Osteocyte (in vitro differentiated cells): ENCODE measurements around the gene RBMS3. TPM values are rescaled to one million over a fixed set of nuclear protein-coding genes. Genes with fewer than 3 reads are reported as not detected.
"Not testable (repeated sequence)": the region's sequence is repeated elsewhere in the genome, so short reads cannot be mapped to it uniquely, and the experiment has no call there.

ENCODE experiments used
- DNase-seq: peaks from one replicate; pipeline ENCODE4 v3.0.0; 2021; ENCODE audit warnings: mixed read lengths; ENCODE audit not compliant: unreplicated experiment; ENCODE audit errors: extremely low spot score
- H3K27ac Mint-ChIP-seq: one replicate; pipeline ENCODE4 v1.8.0; 2021; ENCODE audit warnings: mild to moderate bottlenecking, mixed read lengths; ENCODE audit not compliant: unreplicated experiment
- H3K27me3 Mint-ChIP-seq: one replicate; pipeline ENCODE4 v1.8.0; 2021; ENCODE audit warnings: mixed read lengths; ENCODE audit not compliant: unreplicated experiment
- H3K36me3 Mint-ChIP-seq: one replicate; pipeline ENCODE4 v1.8.0; 2021; ENCODE audit warnings: mixed read lengths; ENCODE audit not compliant: unreplicated experiment
- H3K4me1 Mint-ChIP-seq: one replicate; pipeline ENCODE4 v1.8.0; 2021; ENCODE audit warnings: mixed read lengths; ENCODE audit not compliant: unreplicated experiment
- H3K4me3 Mint-ChIP-seq: one replicate; pipeline ENCODE4 v1.8.0; 2021; ENCODE audit warnings: mild to moderate bottlenecking, moderate library complexity, mixed read lengths; ENCODE audit not compliant: unreplicated experiment
- H3K9me3 Mint-ChIP-seq: one replicate; pipeline ENCODE4 v1.8.0; 2021; ENCODE audit warnings: mixed read lengths; ENCODE audit not compliant: unreplicated experiment
- total RNA-seq: library from RNA; stranded (reverse); gene quantifications from 2 replicates; pipeline ENCODE4 v1.2.1, GENCODE V29; 2021
- TF ChIP-seq, protein P1 (sequence below): fragments of 200-600 bp; sonication (generic); IDR thresholded peaks from 2 replicates; pipeline ENCODE4 v1.5.0; 2021; ENCODE audit warnings: antibody characterized with exemption, mild to moderate bottlenecking, moderate library complexity

Gene RBMS3
- total RNA-seq, 1 donor from 2014 or later, result 64.2 TPM

DNA sequence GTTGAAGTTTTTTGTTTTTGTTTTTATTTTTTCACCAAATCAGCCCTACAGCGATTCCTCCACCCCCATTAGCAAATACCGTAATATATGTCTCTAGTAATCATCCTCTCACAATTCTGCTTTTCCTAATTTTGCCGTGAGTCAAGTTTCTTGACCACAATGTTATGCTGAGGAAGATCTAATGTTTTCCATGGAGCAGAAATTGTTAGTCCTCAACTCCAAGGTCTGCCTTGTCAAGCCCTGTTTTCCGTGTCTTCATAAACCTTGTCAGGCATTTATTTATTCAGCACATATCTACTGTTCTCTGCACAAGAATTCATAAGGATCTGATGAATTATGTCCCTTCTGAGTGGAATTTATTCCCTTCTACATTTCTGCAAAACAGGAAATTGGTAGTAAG lies 372.8 kb downstream of the RBMS3 start:
- Mint-ChIP-seq H3K4me3 (no peak overlapping the region), H3K36me3 (no peaks in the 10 kb centered on the region), H3K27ac (peak overlapping the region; percentile 60), H3K9me3 (no peaks in the 10 kb centered on the region), H3K27me3 (no peaks in the 10 kb centered on the region), H3K4me1 (peaks cover 47% of the 10 kb centered on the region)
- TF ChIP-seq, protein P1, sequence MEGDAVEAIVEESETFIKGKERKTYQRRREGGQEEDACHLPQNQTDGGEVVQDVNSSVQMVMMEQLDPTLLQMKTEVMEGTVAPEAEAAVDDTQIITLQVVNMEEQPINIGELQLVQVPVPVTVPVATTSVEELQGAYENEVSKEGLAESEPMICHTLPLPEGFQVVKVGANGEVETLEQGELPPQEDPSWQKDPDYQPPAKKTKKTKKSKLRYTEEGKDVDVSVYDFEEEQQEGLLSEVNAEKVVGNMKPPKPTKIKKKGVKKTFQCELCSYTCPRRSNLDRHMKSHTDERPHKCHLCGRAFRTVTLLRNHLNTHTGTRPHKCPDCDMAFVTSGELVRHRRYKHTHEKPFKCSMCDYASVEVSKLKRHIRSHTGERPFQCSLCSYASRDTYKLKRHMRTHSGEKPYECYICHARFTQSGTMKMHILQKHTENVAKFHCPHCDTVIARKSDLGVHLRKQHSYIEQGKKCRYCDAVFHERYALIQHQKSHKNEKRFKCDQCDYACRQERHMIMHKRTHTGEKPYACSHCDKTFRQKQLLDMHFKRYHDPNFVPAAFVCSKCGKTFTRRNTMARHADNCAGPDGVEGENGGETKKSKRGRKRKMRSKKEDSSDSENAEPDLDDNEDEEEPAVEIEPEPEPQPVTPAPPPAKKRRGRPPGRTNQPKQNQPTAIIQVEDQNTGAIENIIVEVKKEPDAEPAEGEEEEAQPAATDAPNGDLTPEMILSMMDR, result no peak
- DNase-seq, result no peak

DNA sequence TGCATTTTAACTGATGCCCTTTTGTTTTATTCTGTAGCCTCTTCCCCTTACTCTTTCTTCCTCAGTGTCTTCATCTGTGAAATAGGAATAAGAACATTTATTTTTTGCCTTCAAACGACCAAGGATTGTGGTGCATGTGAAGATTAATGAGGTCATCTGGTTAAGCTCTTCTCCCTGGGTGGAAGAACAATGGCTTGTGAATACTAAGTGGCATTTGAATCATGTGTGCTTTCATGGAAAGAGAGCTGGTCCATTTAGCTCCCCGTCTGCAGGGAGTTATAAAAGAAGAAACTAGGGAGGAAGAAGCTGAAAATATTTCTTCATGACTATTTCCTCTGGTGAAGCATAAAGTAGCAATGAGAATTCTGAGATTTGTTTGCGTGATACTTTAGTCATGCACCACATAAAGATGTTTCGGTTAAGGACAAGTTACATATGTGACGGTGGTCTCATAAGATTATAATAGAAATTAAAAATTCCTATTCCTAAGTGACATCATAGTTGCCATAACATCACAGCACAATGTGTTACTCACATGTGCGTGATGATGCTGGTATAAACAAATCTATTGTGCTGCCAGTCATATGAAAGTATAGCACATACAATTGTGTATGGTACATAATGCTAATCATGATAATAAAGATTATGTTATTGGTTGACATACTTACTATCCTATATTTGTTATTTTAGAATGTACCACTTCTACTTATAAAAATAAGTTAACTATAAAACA lies 374.3 kb downstream of the RBMS3 start:
- TF ChIP-seq, protein P1, result no peak
- DNase-seq, result no peak
- Mint-ChIP-seq H3K36me3 (no peaks in the 10 kb centered on the region), H3K27me3 (no peaks in the 10 kb centered on the region), H3K4me1 (peaks cover 32% of the 10 kb centered on the region), H3K9me3 (peaks cover 5% of the 10 kb centered on the region), H3K4me3 (no peak overlapping the region), H3K27ac (no peak overlapping the region)

DNA sequence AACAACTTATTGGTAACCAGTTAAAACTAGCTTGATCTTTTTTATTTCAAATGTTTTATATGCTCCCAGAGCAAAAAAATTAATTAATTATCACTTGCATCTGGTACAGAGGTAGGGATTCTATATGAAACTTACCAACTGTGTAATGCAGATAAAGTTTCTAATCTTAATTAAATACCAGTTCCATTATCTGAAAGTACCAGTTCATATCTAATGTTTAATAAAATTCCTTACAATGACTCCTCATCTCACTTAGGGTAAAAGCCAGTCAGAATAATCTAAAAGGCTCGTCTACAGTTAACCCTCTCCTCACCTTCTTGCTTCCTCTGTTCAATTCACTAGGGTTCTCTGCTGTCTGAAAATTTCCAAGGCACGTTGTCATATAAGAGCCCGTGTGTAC lies 384.8 kb downstream of the RBMS3 start:
- DNase-seq, result no peak
- TF ChIP-seq, protein P1, result no peak
- Mint-ChIP-seq H3K9me3 (no peaks in the 10 kb centered on the region), H3K36me3 (peaks cover 8% of the 10 kb centered on the region), H3K4me3 (no peak overlapping the region), H3K27me3 (no peaks in the 10 kb centered on the region), H3K27ac (no peak overlapping the region), H3K4me1 (no peaks in the 10 kb centered on the region)

DNA sequence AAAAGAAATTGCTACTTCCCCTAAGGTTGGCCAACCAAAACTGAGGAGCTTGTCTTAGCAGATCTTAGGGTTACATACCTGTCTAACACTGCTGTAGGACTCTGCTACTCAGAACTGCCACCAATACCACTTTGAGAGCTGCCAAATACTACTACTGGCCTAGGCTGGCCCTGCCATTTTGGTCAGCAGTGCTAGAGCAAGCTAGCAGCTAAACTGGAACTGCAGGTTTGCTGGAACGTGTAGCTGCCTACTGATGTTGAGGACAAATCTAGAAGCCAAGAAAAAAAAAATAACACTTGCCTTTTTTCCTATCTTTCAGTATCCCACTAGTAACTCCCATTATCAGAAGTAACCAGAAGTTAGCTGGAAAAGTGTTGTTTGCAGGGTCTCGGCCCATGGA lies 387.4 kb downstream of the RBMS3 start:
- H3K27ac Mint-ChIP-seq, result no peak overlapping the region
- H3K9me3 Mint-ChIP-seq, result peaks cover 8% of the 10 kb centered on the region
- H3K4me1 Mint-ChIP-seq, result no peaks in the 10 kb centered on the region
- no peak overlapping the region for H3K4me3 Mint-ChIP-seq
- no peaks in the 10 kb centered on the region for H3K27me3 Mint-ChIP-seq
- DNase-seq, result no peak
- peaks cover 16% of the 10 kb centered on the region for H3K36me3 Mint-ChIP-seq
- TF ChIP-seq, protein P1, result no peak

DNA sequence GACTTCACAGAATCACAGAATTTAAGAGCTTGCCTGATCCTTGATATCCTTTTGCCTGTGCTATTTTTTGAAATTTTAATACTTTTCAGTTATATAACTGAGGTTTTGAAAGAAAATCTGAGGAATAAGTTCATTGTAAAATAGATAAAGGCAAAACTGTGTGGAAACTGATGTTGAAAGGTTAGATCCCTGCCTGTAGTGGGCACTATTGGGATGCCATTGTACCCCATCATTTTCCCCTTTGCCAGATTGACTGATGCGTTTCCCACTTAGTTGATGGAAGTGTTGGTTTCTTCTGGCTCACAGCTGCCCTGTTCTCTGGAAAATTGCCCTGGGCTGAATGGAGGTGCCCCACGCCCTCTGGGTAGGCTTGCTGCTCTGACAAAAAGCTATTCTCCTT lies 387.9 kb downstream of the RBMS3 start:
- no peaks in the 10 kb centered on the region for H3K27me3 Mint-ChIP-seq
- H3K36me3 Mint-ChIP-seq, result peaks cover 17% of the 10 kb centered on the region
- TF ChIP-seq, protein P1, result no peak
- no peak for DNase-seq
- no peak overlapping the region for H3K4me3 Mint-ChIP-seq
- peaks cover 8% of the 10 kb centered on the region for H3K9me3 Mint-ChIP-seq
- no peak overlapping the region for H3K27ac Mint-ChIP-seq
- H3K4me1 Mint-ChIP-seq, result no peaks in the 10 kb centered on the region

DNA sequence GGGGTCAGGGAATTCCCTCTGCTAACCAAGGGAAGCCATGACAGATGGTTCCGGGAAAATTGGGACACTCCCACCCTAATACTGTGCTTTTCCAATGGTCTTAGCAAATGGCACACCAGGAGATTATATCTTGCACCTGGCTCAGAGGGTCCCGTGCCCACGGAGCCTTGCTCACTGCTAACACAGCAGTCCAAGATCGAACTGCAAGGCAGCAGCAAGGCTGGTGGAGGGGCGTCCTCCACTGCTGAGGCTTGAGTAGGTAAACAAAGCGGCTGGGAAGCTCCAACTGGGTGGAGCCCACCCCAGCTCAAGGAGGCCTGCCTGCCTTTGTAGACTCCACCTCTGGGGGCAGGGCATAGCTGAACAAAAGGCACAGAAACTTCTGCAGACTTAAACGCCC lies 389.6 kb downstream of the RBMS3 start:
- Mint-ChIP-seq H3K36me3 (peaks cover 17% of the 10 kb centered on the region), H3K9me3 (peaks cover 17% of the 10 kb centered on the region)
- not testable (repeated sequence) for DNase-seq, H3K27me3 Mint-ChIP-seq, H3K4me3 Mint-ChIP-seq, H3K4me1 Mint-ChIP-seq, H3K27ac Mint-ChIP-seq
